ENCODE results near the gene TFRC.
"Not testable (repeated sequence)": the region's sequence is repeated elsewhere in the genome, so short reads cannot be mapped to it uniquely, and the experiment has no call there.

The TFRC gene

DNA sequence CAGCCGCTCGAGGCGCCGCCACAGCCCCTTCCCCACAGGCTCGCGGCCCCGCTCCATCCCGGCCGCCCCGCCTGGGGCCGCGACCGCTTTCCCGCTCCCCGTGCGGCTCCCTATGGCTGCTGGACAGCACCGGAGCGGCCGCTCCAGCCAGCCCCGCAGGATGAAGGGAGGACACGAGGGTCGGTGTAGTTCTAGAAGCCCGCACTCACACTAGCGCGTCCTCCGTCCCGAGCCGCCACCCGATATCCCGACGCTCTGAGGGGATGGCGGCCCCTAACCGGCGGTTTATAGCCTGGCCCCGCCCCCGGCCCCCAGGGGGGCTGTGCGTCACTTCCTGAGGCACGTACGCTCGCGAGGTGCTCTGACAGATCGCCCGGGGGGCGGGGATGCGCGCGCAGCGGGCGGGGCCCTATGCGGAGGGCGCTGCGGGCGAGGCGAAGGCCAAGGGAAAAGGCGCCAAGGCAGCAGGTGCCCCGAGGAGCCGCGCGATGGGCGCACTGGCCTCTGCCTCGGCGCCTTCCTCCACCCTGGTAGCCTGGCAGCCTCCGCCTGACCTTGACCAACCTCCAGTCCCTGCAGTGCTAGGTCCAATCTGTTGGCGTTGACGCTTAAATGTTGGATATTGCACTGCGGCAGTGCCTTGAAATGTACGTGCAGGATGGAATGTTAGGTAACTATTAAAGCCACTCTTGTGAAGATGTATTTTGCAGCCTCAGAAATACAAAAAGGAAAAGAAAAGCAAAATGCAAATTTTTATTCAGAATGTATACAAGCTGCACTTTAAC, at the start of gene TFRC:
Gene TFRC (minus strand): TSS at position 257 of the 785 bp plus-strand sequence. CDS start 4,991 bp downstream, outside the sequence.
- peak; percentile 98 for DNase-seq

DNA sequence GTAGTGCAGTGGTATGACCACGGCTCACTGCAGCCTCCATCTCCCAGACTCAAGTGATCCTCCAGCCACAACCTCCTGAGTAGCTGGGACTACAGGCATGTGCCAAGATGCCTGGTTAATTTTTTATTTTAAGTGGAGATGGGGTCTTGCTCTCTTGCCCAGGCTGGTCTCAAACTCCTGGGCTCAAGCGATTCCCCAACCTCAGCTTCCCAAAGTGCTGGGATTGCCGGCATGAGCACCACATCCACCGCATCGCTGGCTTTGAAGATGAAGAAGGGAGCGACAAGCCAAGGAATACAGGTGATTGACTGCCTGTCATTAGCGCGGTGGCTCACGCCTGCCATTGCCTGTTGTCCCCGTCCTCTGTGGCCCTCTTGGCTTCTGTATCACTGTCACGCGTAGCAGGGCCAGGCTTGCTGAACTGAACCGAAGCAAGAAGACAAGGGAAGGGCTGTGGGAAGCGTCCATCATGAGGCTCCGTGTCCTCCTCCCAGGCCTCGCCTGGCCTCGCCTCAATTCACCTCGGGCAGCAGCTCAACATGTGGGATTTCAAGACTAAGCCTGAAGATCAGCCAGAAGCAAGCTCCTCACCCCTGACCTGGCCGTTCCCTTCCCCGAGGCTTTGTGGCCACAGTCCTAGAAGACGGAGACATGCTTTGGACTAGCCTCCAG, 46.4 kb upstream of the TFRC start:
- DNase-seq = no peak

GRCh38 chr3:196127308-196128040, 45.6 kb upstream of the TFRC start:
- peak; percentile 73 for DNase-seq

GRCh38 chr3:196124608-196125007, 42.7 kb upstream of the TFRC start:
- no peak for DNase-seq

DNA sequence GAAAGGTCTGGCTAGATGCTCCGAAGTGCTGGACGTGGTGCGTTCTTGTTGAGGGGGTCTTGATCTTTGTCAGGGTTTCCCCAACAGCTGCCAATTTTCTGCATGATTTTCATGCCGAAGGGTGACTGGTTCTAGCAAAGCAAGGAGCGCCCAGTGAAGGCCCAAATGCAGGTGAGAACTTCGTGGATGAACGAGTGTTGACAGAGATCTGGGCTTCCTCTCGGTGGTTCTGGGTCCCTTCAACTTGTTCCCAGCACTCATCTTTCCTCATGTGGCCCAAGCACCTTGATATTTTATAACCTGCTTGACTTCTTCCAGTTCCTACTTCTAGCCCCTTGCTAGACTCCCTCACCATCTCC, 40.8 kb upstream of the TFRC start:
- DNase-seq = no peak

GRCh38 chr3:196122021-196122687, 40.3 kb upstream of the TFRC start:
- no peak for DNase-seq

DNA sequence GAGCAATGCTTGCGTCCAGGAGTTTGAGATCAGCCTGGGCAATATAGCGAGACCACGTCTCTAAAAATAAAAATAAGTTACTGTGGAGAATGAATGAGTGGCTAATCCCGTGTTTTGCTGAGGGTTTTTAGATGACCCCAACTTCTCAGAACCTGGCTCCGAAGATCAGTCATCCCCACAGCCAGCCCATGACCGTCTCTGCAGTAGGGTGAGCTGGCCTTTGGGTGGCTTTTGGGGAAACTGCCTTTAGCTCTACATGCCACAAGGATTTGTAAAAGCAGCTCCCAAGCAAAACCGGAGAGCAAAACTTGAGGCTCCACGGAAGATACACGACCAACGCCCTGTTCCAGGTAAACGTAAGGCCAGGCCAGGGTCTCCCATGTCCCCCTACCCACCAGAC, 39.2 kb upstream of the TFRC start:
- no peak for DNase-seq

DNA sequence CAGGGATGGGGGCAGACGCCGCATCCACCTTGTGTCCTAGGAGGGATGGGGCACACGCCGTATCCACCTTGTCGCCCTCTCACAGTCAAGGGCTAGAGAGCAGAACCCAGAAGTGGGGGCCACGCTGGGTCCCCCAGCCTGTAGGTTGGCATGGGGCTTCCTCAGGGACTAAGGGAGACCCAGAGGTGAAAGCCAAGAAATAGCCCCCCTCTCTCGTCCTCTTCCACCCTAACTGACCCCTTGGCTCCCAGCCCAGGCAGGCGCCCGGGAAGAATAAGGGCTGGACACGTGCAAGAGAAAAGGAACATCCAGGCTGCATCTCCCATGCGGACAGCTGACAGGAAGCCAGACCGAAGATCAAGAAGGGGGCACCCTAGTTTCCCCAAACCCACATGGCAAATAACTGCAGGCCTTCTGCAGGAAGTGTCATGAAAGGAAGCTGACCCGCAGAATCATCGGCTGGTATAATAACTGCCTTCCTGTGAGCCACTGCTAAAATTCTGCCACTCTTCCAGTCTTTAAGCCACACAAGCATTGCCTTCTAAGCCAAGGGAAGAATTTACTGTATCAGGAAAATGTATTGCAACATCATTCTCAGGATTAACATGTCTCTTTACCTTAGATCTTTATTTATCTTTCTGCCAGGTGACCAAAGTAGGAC, 38.5 kb upstream of the TFRC start:
- no peak for DNase-seq

- no peak for DNase-seq
Measured at GRCh38 chr3:196117809-196118208, 35.9 kb upstream of the TFRC start.

- DNase-seq = no peak
Measured at GRCh38 chr3:196115678-196116083, 33.8 kb upstream of the TFRC start.

DNA sequence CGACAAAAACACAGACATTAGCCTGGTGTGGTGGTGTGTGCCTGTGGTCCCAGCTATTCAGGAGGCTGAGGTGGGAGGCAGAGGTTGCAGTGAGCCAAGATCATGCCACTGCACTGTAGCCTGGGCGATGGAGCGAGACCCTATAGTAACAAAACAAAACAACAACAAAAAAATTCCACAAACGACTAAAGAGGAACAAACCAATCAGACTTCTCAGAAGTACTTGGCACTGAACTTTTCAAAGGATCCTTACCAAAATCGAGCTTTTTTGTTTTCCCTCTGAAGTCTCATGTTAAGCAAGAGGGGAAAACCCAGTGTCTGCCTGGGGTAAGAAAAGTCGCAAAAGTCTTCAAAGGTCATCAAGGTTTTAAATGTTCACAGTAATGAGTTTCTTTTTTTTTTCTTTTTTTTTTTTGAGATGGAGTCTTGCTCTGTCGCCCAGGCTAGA, 30.1 kb upstream of the TFRC start:
- no peak for DNase-seq

DNA sequence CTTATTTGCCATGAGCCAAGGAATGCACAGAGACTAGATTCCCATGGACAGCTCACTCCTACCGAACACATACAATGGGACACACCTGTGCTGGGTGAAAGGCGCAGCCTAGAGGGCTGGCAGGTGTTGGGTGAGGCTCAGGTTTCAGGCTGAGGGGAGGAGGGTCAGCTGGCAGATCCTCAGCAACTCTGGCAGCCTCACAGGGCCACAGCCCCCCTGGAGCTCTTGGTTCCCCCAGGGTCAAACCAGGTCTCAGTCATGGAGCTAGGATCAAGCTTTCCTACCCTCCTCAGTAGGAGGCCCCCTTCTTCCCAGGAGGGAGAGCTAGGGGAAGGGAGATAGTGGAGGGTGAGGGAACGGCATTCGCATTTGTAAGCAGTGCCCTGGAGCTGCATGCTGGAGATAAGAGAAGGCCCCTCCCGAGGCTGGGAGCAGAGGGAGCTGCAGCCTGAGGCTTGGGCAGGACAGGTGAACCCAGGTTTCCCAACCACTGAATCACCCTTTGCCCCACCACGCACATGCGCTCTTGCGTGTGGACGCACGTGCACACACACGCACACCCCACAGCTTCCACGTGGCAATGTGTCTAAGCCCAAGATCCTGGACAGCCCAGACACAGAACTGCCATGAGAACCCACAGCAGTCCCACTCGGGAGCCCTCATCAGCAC, 26.3 kb upstream of the TFRC start:
- DNase-seq = no peak

GRCh38 chr3:196104707-196105106, 22.8 kb upstream of the TFRC start:
- DNase-seq = not testable (repeated sequence)

GRCh38 chr3:196098365-196098980, 16.6 kb upstream of the TFRC start:
- DNase-seq = not testable (repeated sequence)

DNA sequence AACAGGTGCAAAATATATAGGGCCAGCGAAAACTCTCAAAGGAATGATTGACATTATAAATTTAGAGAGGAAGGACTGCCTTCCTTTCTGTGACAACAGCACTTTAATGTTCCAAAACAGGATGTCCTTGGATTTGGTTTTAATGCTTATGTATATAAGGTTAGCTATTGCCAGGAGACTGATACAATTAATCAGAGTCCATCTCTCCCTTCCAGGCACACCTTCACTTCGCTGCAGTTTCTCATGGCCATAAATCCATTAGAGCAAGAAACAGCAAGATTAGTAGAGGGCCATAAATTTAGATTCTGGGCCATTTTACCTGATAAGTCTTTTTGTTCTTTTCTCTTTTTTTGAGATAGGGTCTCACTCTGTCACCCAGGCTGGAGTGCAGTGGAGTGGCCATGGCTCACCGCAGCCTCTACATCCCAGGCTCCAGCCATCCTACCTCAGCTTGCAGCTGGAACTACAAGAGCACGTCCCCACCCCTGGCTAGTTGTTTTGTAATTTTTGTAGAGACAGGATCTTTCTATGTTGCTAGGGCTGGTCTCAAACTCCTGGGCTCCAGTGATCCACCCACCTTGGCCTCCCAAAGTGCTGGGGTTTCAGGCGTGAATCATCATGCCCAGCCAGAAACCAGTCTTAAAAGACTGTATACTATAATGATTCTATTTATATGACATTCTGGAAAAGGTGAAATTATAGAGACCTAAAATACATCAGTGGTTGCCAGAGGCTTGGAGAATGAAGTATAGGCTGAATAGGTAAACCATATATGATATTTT, 15.7 kb upstream of the TFRC start:
- no peak for DNase-seq

DNA sequence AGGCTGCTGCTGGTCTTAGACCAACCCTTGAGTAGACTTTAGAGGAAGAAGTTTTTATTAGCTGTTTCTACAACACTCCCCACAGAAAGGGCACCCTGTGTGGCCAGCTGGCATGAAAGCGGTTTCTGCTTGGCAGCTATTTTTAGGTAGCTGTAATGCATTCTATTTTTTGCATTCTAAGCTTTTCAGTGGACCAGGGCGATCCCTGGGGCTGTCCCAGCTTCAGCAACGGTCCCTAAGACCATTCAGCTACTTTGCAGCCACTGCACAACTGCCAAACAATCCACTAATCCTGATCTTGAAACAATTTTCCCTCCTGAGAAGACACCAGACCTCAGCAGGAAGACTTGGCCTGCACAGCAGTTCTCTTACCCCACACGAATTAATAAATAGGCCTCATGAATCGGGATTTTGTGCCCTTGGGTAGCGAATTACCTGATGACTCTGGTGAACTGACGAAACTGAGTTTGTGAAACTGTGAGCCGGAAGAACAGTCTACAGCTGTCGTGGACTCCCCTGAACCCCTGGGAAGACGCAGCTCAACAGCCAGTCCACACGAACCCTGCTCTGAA, 14.6 kb upstream of the TFRC start:
- DNase-seq = peak; percentile 50

- peak; percentile 37 for DNase-seq
Measured at GRCh38 chr3:196093317-196094111, 11.6 kb upstream of the TFRC start.

- no peak for DNase-seq
Measured at GRCh38 chr3:196087906-196088305, 6.0 kb upstream of the TFRC start.

DNA sequence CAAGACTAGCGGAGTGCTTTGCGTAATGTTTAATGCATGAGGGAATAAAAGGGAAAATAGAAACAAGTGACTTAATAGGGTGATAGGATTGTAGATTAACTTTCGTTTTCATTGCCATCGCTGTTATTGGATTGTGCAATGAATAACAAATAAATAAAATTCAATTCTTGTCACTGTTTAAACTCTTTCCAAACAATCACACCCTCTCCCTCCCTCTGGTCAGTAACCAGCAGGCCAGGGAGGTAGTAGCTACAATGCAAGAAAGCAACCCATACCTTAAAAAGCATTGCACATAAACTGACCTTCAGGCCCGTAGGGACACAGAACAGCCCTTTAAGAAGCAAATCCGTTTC, 705 bp upstream of the TFRC start:
- no peak for DNase-seq

All from activated effector memory CD4-positive, alpha-beta T cell treated with anti-CD3 and anti-CD28 coated beads, Interleukin-2, amount 50 U/mL, for 16 hours (primary cell).